HG02610 (cell line): Measurements from ENCODE around the gene CDK5RAP2.
"Not testable (repeated sequence)": the region's sequence is repeated elsewhere in the genome, so short reads cannot be mapped to it uniquely, and the experiment has no call there.

ENCODE experiments used
- ATAC-seq: cut with Tn5 transposase; IDR thresholded peaks from one replicate; pipeline ENCODE4 v1.9.1; 2021; ENCODE audit warnings: mild to moderate bottlenecking, moderate library complexity; ENCODE audit not compliant: unreplicated experiment

CDK5RAP2 gene

DNA sequence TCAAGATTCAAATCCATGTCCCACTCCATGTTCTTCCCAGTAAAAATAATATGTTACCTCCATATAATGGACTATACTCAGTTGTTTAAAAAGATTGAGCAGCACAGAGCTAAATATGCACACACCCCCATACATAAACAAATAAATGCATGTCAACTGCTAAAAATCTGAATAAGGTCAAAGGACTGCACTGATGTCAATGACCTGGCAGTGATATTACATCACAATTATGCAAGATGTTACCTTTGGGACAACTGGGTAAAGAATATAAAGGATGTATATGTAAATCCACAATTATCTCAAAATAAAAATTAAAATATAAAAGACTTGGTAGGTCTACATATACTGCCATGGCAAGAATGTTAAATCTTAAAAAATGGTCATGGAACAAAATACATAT is 57.9 kb downstream of the CDK5RAP2 start:
- ATAC-seq: no peak

GRCh38 chr9:120521101-120521500 is 58.9 kb downstream of the CDK5RAP2 start:
- ATAC-seq: no peak

DNA sequence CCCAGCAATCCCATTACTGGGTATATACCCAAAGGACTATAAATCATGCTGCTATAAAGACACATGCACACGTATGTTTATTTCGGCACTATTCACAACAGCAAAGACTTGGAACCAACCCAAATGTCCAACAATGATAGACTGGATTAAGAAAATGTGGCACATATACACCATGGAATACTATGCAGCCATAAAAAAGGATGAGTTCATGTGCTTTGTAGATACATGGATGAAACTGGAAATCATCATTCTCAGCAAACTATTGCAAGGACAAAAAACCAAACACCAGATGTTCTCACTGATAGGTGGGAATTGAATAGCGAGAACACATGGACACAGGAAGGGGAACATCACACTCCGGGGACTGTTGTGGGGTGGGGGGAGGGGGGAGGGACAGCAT is 64.0 kb downstream of the CDK5RAP2 start:
- not testable (repeated sequence) for ATAC-seq

GRCh38 chr9:120515481-120515880 is 64.5 kb downstream of the CDK5RAP2 start:
- ATAC-seq: not testable (repeated sequence)

DNA sequence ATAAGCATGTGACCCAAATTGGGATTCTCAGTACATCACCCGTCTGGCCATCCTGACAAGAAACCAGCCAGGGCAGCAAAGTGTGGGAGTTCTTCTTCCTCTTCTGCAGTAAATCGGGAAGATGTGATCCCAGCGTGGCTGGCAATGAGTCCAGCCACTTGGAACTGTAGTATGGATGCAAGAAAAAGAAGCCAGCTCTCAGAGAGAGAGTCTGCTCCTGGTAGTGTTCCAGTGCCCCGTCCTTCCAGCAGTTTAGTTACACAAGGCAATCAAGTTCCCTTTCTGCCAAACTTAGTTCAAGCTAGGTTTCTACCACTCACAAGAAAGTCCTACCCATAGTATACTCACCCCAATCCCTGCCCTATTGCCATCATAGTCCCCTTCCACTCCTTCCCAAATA is 65.6 kb downstream of the CDK5RAP2 start:
- ATAC-seq: no peak

DNA sequence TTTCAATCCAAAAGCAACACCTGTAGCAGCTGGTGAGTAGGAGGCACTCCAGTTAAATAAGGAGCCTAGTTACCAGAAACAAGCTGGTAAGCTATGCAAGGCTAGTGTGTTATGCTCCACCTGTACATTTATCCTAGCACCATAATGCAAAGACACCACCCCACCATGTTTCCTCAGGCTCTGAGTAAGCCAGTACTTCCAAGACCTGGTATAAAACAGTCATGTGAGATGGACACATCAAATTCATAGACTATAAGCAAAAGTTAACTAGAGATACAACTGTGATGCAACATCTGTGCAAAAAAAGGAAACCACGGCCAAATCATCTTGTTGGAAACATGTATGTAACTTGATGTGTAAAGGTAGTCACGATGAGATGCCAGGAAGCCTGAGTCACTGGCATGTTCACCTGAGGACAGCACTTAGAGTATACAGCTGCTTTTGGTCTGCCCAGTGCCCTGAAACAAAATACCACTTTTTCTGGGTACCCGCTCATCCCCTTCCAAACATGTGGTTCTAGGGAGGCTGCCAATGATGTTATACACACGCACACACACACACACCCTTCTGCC is 66.1 kb downstream of the CDK5RAP2 start:
- no peak for ATAC-seq

- no peak for ATAC-seq
These were observed 69.2 kb downstream of the CDK5RAP2 start for GRCh38 chr9:120510816-120511215.

- no peak for ATAC-seq
These were observed 71.9 kb downstream of the CDK5RAP2 start for GRCh38 chr9:120507936-120508510.

GRCh38 chr9:120505186-120505585 is 74.8 kb downstream of the CDK5RAP2 start:
- no peak for ATAC-seq

DNA sequence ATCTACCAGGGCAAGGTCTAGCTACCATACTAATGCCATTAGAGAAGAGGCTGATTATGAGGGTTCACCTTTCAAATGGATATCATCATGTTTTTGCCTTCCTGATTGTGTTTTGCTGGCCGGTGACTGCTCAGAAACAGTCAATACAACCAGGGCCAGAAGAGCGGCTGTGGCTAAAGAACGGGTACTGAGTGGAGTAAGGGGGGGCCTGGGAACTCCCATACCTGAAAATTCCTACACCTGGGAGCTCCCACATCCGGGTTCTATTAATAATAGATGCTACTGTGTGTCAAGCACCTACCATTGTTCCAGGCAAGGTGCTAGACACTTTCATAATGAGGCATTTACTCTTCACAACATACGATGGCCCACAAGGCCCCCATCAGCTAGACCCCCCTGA is 79.2 kb downstream of the CDK5RAP2 start:
- ATAC-seq: no peak

GRCh38 chr9:120497865-120498264 is 82.1 kb downstream of the CDK5RAP2 start:
- not testable (repeated sequence) for ATAC-seq

GRCh38 chr9:120496438-120496837 is 83.5 kb downstream of the CDK5RAP2 start:
- ATAC-seq: not testable (repeated sequence)

- peak; percentile 98 for ATAC-seq
These were observed 88.9 kb downstream of the CDK5RAP2 start for GRCh38 chr9:120490888-120491595.

- no peak for ATAC-seq
These were observed 93.1 kb downstream of the CDK5RAP2 start for GRCh38 chr9:120486835-120487234.

DNA sequence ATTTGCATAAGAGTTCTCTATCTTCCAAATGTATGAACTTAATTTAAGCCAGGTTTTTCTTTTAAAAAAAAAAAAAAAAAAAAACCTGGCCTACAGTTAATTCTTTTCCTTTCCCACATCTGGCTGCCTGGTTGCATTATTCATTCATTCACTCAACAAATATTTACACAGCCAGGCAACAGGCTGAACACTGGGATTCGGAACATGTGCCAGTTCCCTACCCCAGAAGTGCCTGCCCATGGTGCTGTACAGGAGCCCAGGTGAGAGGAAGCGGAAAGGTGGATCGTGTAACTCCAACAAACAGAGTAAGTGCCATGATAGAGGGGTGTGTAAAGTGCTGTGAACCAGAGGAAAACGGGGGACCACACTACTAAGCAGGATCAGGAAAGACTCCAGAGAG is 93.6 kb downstream of the CDK5RAP2 start:
- ATAC-seq: no peak

GRCh38 chr9:120485788-120486187 is 94.2 kb downstream of the CDK5RAP2 start:
- ATAC-seq: no peak

- ATAC-seq: no peak
These were observed 95.8 kb downstream of the CDK5RAP2 start for GRCh38 chr9:120484162-120484561.

GRCh38 chr9:120482424-120483186 is 97.4 kb downstream of the CDK5RAP2 start:
- ATAC-seq: no peak

GRCh38 chr9:120481846-120482245 is 98.1 kb downstream of the CDK5RAP2 start:
- ATAC-seq: no peak

DNA sequence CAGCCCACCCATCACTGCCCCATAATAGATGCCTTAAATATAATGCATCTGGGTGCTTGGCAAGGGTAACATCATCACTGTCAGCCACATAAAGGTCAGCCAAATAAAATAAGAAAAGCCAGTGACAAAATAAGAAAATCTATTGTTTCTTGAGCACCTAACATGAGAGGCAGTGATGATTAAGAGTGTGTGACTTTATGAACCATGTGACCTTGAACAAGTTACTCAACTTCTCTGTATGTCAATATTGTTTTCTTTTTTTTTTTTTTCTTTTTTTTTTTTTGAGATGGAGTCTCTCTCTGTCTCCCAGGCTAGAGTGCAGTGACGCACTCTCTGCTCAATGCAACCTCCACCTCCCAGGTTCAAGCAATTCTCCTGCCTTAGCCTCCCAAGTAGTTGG is 98.7 kb downstream of the CDK5RAP2 start:
- ATAC-seq: no peak

- no peak for ATAC-seq
These were observed 99.3 kb downstream of the CDK5RAP2 start for GRCh38 chr9:120480707-120481106.

DNA sequence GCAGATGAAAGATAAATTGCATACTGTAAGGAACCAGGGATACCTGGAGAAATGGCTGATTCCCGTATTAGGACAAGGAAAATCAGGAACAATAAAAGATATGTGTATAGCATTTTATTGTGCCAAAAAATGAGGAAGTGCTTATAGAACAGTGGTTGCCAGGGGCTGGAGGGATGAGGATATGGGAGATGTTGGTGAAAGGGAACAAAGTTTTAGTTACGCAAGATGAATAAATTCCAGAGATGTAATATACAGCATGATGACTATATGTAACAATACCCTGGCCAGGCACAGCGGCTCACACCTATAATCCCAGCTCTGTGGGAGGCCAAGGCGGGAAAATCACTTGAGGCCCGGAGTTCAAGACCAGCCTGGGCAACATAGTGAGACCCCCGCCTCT is 101.8 kb downstream of the CDK5RAP2 start:
- ATAC-seq: no peak
